A549 (cell line): Measurements from ENCODE around the gene ARPP21.

ENCODE experiments used
- ATOH8 ChIP-seq: fragments of 250-450 bp; sonication (Bioruptor Pico); IDR thresholded peaks from 2 replicates; pipeline ENCODE4 v1.5.0; 2020; ENCODE audit warnings: low read depth, mild to moderate bottlenecking, moderate library complexity
- CTCF ChIP-seq: fragments of >200 bp; sonication (Bioruptor Twin); formaldehyde crosslinking; IDR thresholded peaks from 3 replicates; pipeline ENCODE4 v1.5.1; 2016
- MAFK ChIP-seq: fragments of 450-650 bp; IDR thresholded peaks from 2 replicates; pipeline ENCODE4 v1.6.1; 2014; ENCODE audit not compliant: partially characterized antibody
- POLR2A ChIP-seq: IDR thresholded peaks from 2 replicates; pipeline ENCODE4 v1.6.1; 2012; ENCODE audit warnings: mild to moderate bottlenecking, low read length
- RCOR1 ChIP-seq: fragments of 150-350 bp; IDR thresholded peaks from 2 replicates; pipeline ENCODE4 v1.6.1; 2014; ENCODE audit warnings: antibody characterized with exemption, low read length, low read depth
- RNF2 ChIP-seq: fragments of 200-600 bp; sonication (generic); IDR thresholded peaks from 2 replicates; pipeline ENCODE4 v1.6.1; 2016; ENCODE audit warnings: low read depth, mild to moderate bottlenecking, antibody characterized with exemption, moderate library complexity, borderline replicate concordance
- USF2 ChIP-seq: fragments of 450-650 bp; IDR thresholded peaks from 2 replicates; pipeline ENCODE4 v1.6.1; 2014; ENCODE audit warnings: antibody characterized with exemption
- ZC3H11A ChIP-seq: fragments of 450-650 bp; IDR thresholded peaks from 2 replicates; pipeline ENCODE4 v1.6.1; 2014; ENCODE audit warnings: antibody characterized with exemption, mild to moderate bottlenecking

- TF ChIP-seq RCOR1 (no peak), ATOH8 (CRISPR knock-in tag) (no peak), MAFK (no peak), CTCF (no peak), RNF2 (no peak), ZC3H11A (no peak), USF2 (no peak), POLR2A (no peak)
These were observed 2.7 kb downstream of the ARPP21 start for GRCh38 chr3:35641920-35642527.
